Left ventricle myocardium superior (tissue), 1 donor: ENCODE data around the gene EML4. TPM values are rescaled to one million over a fixed set of nuclear protein-coding genes. Genes with fewer than 3 reads are reported as not detected.

Experiments
- ATAC-seq: fragments of 200-7000 bp; cut with Tn5 transposase; one replicate; pipeline ENCODE4 v1.9.1; 2020; ENCODE audit warnings: mild to moderate bottlenecking, moderate library complexity
- DNase-seq: peaks from one replicate; pipeline ENCODE4 v3.0.0-alpha.2; 2020
- intact Hi-C: fragments of 100-400 bp; cut with micrococcal nuclease; formaldehyde crosslinking; loops from one replicate; pipeline ENCODE4 v1.11.0; 2022
- total RNA-seq: library from RNA; stranded (reverse); fragmentation: NEBNext Ultra II Directional; extraction: Animal tissue kit (Norgen Biotek cat#: 25700); gene quantifications from one replicate; pipeline ENCODE4 v1.2.1, GENCODE V29; 2021
- donor health status: DM: no; HTN: yes; CAD: no; lungs with severe emphysema.

Gene EML4
- total RNA-seq, 1 donor from 2014 or later: 4.7 TPM

GRCh38 chr2:42312106-42312505 is 143.0 kb downstream of the EML4 start:
- DNase-seq (no peak), ATAC-seq (no peak)
- intact Hi-C loops: no loop called here

GRCh38 chr2:42314892-42315468 is 145.8 kb downstream of the EML4 start:
- ATAC-seq (no peak), DNase-seq (no peak)
- intact Hi-C loops: no loop called here

DNA sequence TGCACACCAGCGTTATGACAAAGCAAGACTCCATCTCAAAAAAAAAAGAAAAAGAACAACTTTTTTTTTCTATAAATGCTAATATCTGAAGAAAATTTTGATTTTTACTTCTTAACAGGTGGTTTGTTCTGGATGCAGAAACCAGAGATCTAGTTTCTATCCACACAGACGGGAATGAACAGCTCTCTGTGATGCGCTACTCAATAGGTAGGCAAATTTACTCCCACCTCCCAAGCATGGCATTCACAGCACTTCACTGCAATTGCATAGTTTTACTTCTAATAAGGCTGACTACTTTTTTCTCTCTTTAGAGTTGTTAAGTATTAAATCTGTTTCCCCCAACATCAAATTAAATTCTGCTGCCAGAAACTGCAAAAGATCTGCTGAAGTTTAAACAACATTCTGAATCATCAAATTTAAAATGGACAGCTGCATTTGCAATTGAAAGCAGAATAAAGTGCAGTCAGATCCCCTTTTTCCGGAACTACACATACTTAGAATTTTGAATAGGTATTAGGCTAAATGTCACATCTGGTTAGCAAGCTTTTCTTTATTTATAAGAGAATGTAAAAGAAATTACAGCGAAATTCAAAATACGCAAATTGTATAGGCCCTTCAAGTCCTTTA is 146.8 kb downstream of the EML4 start:
- DNase-seq (no peak), ATAC-seq (no peak)
- intact Hi-C loops: no loop called here

- intact Hi-C loops: no loop called here
- ATAC-seq (no peak), DNase-seq (no peak)
Observed at GRCh38 chr2:42316910-42317309, 147.8 kb downstream of the EML4 start.

DNA sequence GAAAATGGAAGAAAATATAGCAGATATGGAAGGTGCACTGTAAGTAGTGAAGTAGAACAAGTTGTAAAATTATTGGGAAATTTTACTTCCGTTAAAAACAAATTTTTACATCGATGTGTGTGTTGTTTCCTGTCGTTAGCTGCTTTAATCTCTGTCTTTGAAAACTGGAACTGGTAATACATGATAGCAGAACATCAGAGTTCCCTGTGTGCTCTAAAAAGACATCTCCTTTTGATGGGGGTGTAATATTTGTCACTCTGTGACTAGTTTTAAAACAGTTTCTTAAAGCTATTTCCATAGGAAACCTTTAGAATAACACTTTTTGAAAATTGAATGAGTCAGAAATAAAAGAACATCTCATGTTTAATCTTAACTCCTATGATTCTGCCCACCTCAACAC is 148.3 kb downstream of the EML4 start:
- intact Hi-C loops: no loop called here
- ATAC-seq (no peak), DNase-seq (no peak)

GRCh38 chr2:42317945-42318344 is 148.8 kb downstream of the EML4 start:
- intact Hi-C loops: no loop called here
- DNase-seq: no peak

GRCh38 chr2:42319265-42319664 is 150.1 kb downstream of the EML4 start:
- no peak for ATAC-seq
- DNase-seq: no peak
- intact Hi-C loops: no loop called here

More at GRCh38 chr2:42317945-42318344, 148.8 kb downstream of the EML4 start:
- ATAC-seq: no peak

DNA sequence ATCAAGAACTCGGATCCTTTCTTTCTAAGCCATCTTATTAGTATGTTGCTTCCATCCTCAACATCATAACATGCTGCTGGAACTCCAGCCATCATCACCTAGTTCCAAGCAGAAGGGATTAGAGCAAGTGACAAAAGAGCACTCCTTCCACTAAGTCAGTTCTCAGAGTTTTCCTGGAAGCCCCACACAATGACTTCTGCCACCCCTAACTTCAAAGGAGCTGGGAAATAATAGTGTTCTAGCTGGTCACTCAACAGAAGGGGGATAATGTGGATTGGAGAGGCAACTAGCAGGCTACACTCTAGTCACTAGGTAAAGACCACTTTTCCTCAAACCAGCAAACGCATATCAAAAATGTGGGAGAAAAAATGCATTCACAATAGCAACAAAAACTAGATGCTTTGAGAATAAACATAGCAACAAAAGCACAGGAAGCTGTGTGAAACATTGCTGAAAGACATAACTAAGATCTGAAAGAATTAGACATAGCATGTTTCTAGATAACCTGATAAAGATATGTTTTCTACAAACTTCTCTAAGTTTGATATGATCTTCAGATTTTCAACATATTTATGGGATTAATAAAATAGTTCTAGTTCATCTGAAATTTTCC is 152.4 kb downstream of the EML4 start:
- ATAC-seq (no peak), DNase-seq (no peak)
- intact Hi-C loops: loop anchor here (10.0 kb wide), 1 partner anchor 227 kb away; no protein-coding TSS in a partner anchor

DNA sequence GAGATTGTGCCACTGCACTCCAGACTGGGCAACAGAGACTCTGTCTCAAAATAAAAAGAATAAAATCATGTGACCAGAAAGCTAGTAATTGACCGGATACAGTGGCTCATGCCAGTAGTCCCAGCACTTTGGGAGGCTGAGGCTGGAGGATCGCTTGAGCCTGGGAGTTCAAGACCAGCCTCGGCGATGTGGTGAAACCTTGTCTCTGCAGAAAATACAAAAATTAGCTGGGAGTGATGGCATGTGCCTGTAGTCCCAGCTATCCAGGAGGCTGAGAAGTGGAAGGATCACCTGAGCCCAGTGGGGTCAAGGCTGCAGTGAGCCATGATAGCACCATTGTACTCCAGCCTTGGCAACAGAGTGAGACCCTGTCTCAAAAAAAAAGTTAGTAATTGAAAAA is 155.1 kb downstream of the EML4 start:
- ATAC-seq (no peak), DNase-seq (no peak)
- intact Hi-C loops: loop anchor here (2.0 to 10.0 kb wide), 2 partner anchors 49 to 229 kb away; no protein-coding TSS in a partner anchor

GRCh38 chr2:42324949-42325348 is 155.8 kb downstream of the EML4 start:
- ATAC-seq: no peak
- intact Hi-C loops: loop anchor here (2.0 to 10.0 kb wide), 2 partner anchors 50 to 230 kb away; no protein-coding TSS in a partner anchor

DNA sequence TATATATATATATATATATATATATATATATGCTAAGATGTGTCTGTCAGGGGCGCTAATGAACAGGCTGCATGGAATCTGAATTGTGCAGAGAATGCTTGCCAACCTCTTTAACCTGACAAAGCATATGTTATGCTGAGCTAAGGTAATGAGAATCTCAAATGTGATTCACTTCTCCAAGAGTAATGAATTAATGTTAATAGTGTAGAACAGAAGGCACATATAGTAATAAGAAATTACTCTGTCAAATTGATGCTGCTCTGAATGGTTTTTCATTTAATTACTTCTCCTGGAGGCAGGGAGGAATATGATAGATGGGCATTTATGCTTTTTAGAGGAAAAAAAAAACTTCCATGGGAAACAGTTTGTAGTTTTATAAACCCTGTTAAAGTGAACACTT is 156.5 kb downstream of the EML4 start:
- no peak for ATAC-seq
- DNase-seq: no peak
- intact Hi-C loops: loop anchor here (2.0 to 10.0 kb wide), 2 partner anchors 51 to 231 kb away; no protein-coding TSS in a partner anchor

More at GRCh38 chr2:42324949-42325348, 155.8 kb downstream of the EML4 start:
- no peak for DNase-seq

DNA sequence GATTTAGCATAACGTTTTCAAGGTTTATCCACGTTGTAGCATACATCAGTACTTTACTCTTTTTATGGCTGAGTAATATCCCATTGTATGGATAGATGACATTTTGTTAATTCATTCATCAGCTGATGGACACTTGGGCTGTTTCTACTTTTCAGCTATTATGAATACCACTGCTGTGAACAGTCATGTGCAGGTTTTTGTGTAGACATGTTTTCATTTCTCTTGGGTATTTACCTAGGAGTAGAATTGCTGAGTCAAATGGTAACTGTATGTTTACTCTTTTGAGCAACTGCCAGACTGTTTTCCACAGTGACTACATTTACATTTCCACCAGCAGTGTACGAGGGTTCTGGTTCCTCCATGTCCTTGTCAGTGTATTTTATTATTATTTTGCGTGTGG is 158.0 kb downstream of the EML4 start:
- no peak for DNase-seq
- ATAC-seq: no peak
- intact Hi-C loops: loop anchor here (10.0 kb wide), 1 partner anchor 232 kb away; no protein-coding TSS in a partner anchor

DNA sequence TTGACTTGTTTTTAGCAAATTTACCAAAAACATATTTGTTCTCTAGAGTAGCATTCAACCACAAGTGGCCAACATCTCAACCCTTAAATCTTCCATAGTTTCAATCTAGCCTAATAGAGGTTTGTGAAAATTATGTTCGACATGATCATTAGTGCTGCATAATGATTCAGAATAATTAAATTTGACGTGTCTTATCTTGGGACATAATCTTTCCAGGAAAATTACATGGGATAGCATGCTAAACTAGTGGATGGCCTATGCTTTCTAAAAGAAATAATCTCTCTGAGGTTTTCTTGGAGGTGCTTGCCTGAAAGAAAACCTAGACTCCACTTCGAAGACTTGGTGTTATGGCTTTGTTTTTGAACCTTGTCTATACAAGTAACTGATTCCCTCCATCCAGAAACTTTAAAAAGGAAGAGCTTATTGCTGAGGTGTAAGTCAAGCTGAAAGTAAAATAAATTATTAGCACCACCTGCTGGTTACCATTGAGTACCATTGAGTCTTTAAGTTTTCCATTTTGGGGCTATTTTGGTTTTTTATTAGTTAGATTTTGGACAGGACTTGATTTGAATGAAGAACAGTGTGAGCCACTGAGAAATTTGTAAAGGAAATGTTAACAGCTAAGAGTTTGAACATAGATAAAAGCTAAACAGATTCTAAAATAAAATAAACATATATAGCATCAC is 159.1 kb downstream of the EML4 start:
- intact Hi-C loops: loop anchor here (10.0 kb wide), 1 partner anchor 233 kb away; no protein-coding TSS in a partner anchor
- no peak for DNase-seq
- ATAC-seq: no peak

DNA sequence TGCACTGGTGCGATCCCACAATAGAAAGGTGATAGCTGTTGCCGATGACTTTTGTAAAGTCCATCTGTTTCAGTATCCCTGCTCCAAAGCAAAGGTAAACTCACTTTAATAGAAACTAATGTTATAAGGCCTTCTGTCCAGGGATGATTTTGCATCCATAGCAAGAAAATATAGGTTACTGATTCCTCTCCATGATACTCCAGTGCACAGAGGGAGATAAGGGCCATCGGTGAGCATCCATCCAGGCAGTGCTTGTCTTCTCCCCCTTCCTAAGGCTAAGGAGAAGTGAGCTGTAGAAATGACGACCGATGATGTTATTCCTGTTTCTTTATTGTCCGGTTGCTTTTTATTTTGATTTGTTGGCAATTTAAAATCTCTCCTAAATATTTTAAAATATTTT is 159.8 kb downstream of the EML4 start:
- no peak for ATAC-seq
- intact Hi-C loops: loop anchor here (10.0 kb wide), 1 partner anchor 234 kb away; no protein-coding TSS in a partner anchor

GRCh38 chr2:42329736-42330135 is 160.6 kb downstream of the EML4 start:
- intact Hi-C loops: loop anchor here (10.0 kb wide), 1 partner anchor 235 kb away; no protein-coding TSS in a partner anchor
- ATAC-seq: no peak
- no peak for DNase-seq

More for the DNA sequence above, 159.8 kb downstream of the EML4 start:
- DNase-seq: no peak

DNA sequence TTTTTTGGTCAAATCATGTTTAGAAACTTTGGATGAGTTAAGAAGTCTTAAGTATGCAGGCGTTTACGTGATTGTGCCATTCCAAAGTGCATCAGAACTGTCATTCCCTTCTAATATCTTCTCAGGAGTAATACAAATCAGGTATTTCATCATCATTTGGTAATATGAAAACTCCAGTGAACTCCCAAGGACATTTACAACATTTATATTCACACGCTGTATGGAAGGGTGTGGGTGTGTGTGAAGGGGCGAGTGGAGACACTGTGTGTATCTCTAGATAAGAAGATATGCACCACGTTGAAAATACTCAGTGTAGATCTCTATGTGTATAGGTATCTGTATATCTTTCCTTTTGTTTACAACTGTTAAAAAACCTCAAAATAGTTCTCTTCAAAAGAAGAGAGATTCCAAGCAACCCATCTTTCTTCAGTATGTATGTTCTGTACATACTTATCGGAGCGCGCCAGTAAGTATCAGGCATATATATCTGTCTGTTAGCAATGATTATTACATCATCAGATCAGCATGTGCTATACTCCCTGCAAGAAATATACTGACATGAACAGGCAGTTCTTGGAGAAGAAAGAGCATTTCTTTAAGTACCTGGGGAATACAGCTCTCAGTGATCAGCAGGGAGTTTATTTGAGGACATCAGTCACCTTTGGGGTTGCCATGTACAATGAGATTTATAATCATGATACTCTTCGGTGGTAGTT is 162.6 kb downstream of the EML4 start:
- intact Hi-C loops: no loop called here
- ATAC-seq (no peak), DNase-seq (no peak)

DNA sequence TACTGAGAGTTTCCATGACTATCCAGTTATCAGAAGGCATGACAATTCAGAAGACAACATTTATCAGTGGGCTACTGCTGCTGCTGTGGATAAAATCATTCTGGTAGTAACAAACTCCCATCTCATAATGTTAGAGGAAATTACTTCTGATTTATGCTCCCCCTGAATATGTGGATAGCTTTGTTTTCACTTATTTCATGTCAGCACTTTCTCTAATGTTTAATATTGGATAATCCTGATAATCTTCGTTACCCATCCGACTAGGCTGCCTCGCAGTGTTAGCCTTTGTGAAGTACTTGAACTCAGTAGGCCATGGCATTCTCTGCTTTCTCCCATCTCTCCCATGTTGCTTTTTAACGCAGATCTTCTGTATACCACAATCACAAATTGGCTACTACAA is 163.4 kb downstream of the EML4 start:
- intact Hi-C loops: no loop called here
- no peak for ATAC-seq

DNA sequence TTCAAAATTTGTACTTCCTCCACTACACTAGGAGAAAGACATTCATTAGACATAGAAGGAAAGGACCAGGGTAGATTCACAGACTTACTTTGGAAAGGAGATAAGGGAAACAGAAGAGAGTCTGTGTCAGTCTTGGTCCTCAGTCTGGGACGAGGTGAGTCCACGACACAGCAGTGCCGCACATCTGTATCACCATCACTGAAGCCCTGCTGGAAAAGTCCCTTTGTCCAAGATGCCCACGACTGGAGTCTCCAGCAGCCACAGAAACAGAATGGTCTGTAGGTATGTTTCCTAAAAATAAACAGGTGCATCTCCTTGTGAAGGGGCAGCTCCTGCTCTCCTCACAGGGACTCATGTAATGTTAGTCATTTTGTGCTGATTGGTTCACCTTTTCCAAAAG is 164.4 kb downstream of the EML4 start:
- ATAC-seq (no peak), DNase-seq (no peak)

More for the DNA sequence above, 163.4 kb downstream of the EML4 start:
- DNase-seq: no peak

DNA sequence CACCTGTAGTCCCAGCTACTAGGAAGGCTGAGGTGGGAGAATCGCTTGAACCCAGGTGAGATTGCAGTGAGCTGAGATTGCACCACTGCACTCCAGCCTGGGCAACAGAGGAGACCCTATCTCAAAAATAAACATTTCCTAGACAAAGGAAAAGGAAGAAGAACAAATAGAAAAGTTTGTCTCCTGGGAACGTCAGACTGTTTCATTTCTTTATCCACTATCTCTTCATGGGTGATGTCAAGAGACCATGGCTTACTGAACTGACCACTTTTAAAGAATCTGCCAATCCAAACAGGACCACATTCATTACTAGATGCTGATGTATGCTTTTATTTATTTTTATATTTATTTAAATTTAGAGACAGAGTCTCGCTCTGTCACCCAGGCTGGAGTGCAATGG is 165.1 kb downstream of the EML4 start:
- DNase-seq (no peak), ATAC-seq (no peak)
- intact Hi-C loops: no loop called here

More for the DNA sequence above, 164.4 kb downstream of the EML4 start:
- intact Hi-C loops: no loop called here
